ENCODE results near the gene RNF150. TPM values are rescaled to one million over a fixed set of nuclear protein-coding genes. Genes with fewer than 3 reads are reported as not detected.

The RNF150 gene
- total RNA-seq, 1 experiment from 2014 or later, result 4.4 TPM

- Histone ChIP-seq H3K9me3 (ENCODE audit: control insufficient read depth, low read depth, low read length) (no peaks in the 10 kb centered on the region), H2BK120ac (ENCODE audit: low read depth, low read length, poor library complexity, severe bottlenecking) (no peak overlapping the region), H3K23ac (ENCODE audit: insufficient read length, low read depth, low read length) (no peak overlapping the region), H3K14ac (ENCODE audit: insufficient read depth, low read length) (no peak overlapping the region), H2BK12ac (ENCODE audit: insufficient read length, low read depth, low read length) (no peak overlapping the region), H3K4me2 (ENCODE audit: insufficient read depth, insufficient read length, low read length) (no peak overlapping the region), H4K91ac (ENCODE audit: insufficient read length, low read depth, low read length) (no peak overlapping the region), H4K20me1 (ENCODE audit: control insufficient read depth, insufficient read depth, insufficient read length) (no peaks in the 10 kb centered on the region), H2BK5ac (ENCODE audit: insufficient read length, low read length) (no peak overlapping the region), H2BK20ac (ENCODE audit: low read depth, low read length, poor library complexity, severe bottlenecking) (no peak overlapping the region), H3K18ac (ENCODE audit: insufficient read length, low read depth, low read length) (no peak overlapping the region), H3K79me2 (ENCODE audit: insufficient read depth, low read length) (no peaks in the 10 kb centered on the region), H3K56ac (ENCODE audit: insufficient read length, low read depth, low read length) (no peak overlapping the region), H2AK5ac (ENCODE audit: insufficient read length, low read length) (no peak overlapping the region), H3K23me2 (ENCODE audit: insufficient read length, low read depth, low read length, poor library complexity, severe bottlenecking) (no peaks in the 10 kb centered on the region), H3K27me3 (ENCODE audit: insufficient read depth, low read length) (no peaks in the 10 kb centered on the region), H2BK15ac (ENCODE audit: low read depth, low read length) (no peak overlapping the region), H3K4me1 (ENCODE audit: insufficient read depth, low read length) (no peaks in the 10 kb centered on the region), H3K9ac (ENCODE audit: extremely low read depth, insufficient read length, low read length) (no peak overlapping the region), H3K79me1 (ENCODE audit: insufficient read depth, low read depth, low read length, poor library complexity, severe bottlenecking) (no peaks in the 10 kb centered on the region), H4K5ac (ENCODE audit: insufficient read length, low read depth, low read length) (no peak overlapping the region), H3K27ac (ENCODE audit: insufficient read length, low read depth, low read length) (no peak overlapping the region), H4K8ac (replicated peaks; ENCODE audit: insufficient read length, low read depth, low read length) (no peak overlapping the region), H3K4ac (ENCODE audit: low read depth, low read length) (no peak overlapping the region), H2AFZ (ENCODE audit: low read length) (no peak overlapping the region), H3T11ph (ENCODE audit: low read length) (no peak overlapping the region)
- H3K27me3 Mint-ChIP-seq (ENCODE audit: low read depth), result no peaks in the 10 kb centered on the region
- WGBS (ENCODE audit: extremely low coverage, insufficient read length, low lambda C conversion rate), result no CpG with 5 or more reads among the region's 3 CpGs
- H3K4me1 Mint-ChIP-seq, result no peaks in the 10 kb centered on the region
- no peak overlapping the region for H3K27ac Mint-ChIP-seq
- H3K9me3 Mint-ChIP-seq, result no peaks in the 10 kb centered on the region
- TF ChIP-seq CTCF (conservative IDR thresholded peaks at IDR 0.05), result no peak
- DNase-seq, result no peak
- no peaks in the 10 kb centered on the region for H3K36me3 Mint-ChIP-seq (ENCODE audit: insufficient read depth in 1 of 3, low read depth in 3 of 3)
- H3K4me3 Mint-ChIP-seq, result no peak overlapping the region
These were observed 112.4 kb downstream of the RNF150 start for GRCh38 chr4:141020801-141021261.
